Measurements from ENCODE around the gene MIPOL1.

MIPOL1 gene

DNA sequence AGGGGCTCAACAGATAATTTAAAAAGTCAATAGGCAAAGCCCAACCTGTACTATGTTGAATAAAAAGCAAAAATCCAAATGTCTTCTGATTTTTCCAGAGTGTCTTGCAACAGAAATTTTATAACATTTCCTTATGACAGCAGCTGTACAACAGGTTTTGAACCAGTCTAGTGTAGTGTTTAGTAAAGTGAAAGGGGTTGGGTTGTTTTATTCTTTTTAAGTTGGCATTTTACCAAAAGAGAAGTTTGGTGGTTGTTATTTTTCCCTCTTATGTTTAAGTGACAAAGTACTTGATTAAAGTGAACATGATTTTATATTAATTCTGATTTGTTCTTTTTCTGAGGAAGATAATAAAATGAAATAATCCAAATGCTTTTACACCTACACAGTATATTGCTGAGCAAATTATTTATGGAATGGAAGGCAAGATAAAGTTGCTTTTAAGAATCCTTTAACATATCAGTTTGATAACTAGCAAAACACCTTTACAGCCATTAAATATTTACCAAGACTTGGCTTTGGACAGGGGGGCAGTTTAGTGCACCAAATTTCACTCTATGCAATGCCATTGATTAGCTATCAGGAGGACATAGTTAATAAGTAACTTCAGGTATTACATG, 268.4 kb downstream of the MIPOL1 start:
- DNase-seq, result no peak

DNA sequence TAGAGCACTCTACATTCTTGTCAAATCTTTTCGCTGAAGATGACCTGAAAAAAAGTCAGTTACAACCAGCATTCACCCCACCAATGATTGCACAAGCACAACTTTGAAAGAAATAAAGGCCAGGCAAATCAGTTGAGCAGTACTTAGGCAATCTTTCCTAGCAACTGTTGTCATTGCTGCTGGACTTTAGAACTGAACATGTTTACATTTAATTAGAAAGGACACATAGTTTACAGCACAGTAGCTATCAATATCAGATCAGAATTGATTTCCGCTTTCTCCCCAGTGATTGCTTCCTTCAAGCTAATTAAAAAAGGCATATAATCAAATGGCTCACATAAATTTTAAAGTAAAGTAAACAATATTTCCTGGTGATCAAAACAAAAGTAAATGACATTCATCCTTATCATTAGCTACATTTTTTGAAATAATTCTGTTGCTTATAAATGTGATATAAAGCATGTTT, 268.9 kb downstream of the MIPOL1 start:
- no peak for DNase-seq

DNA sequence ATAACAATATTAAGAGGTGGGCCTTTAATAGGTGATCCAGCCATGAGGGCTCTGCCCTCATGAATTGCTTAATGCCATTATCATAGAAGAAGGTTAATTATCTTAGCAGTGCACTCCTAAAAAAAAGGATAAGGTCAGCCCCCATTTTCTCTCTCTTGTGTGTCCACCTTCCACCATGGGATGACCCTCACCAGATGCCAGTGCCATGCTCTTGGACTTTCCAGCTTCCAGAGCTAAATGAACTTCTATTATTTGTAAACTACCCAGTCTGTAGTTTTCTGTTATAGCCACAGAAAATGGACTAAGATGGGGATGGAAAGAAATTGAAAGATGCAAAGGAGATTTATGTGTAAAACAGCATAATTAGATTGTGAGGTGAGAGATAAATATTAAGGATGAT, 271.9 kb downstream of the MIPOL1 start:
- no peak for DNase-seq

DNA sequence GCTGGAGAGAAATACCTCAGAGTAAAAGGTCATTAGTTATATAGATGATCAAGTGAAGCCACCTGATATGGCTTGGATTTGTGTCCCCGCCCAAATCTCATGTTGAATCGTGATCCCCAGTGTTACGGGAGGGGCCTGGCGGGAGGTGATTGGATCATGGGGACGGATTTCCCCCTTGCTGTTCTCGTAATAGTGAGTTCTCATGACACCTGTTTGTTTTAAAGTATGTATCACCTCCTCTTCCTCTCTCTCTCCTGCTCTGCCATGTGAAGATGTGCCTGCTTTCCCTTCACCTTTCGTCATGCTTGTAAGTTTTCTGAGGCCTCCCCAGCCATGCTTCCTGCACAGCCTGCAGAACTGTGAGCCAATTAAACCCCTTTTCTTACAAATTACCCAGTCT, 272.5 kb downstream of the MIPOL1 start:
- no peak for DNase-seq

DNA sequence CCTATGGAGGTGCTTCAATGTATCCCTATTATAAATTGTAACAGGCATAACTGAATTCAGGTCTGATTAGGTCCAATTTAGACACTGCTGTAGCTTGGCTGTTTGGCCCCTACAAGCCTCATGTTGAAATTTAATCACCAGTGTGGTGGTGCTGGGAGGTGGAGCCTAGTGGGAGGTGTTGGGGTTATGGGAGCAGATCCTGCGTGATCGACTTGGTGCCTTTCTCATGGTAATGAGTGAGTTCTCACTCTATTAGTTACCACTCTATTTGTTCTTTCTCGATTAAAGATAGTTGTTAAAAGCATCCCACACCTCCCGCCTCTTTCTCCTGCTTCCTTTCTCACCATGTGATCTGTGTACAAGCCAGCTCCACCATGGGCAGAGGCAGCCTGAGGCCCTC, 275.2 kb downstream of the MIPOL1 start:
- DNase-seq, result no peak

DNA sequence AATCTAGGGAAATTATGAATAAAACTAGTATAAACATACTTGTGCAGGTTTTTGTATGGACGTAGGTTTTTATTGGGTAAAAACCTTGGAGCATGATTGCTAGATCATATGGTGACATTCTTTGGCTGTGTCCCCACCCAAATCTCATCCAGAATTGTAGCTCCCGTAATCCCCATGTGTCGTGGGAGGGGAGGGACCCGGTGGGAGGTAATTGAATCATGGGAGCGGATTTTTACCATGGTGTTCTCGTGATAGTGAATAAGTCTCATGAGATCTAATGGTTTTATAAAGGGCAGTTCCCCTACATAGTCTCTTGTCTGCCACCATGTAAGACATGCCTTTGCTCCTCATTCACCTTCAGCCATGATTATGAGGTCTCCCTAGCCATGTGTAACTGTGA, 276.5 kb downstream of the MIPOL1 start:
- DNase-seq, result no peak

DNA sequence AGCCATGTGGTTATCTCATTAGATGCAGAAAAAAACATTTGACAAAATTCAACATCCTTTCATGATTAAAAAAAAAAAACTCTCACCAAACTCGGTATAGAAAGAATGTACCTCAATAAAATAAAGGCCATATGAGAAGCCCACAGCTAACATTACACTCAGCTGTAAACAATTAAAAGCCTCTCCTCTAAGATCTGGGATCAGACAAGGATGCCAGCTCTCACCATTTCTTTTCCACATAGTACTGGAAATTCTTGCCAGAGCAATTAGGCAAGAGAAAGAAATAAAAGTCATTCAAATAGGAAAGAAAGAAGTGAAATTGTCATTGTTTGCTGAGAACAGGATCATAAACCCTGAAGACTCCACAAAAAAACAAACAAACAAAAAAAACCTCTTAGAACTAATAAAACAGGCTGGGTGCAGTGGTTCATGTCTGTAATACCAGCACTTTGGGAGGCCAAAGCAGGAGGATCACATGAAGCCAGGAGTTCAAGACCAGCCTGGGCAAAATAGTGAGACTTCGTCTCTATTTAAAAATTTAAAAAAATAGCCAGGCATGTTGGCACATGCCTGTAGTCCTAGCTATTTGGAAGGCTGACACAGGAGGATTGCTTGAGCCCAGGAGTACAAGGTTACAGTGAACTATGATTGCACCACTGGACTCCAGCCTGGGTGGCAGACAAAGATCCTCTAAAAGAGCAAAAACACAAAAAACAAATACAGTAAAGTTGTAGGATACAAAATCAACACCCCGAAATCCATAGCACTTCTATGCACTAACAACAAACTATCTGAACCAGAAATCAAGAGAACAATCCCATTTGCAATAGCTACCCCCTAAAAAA, 282.9 kb downstream of the MIPOL1 start:
- DNase-seq, result no peak

DNA sequence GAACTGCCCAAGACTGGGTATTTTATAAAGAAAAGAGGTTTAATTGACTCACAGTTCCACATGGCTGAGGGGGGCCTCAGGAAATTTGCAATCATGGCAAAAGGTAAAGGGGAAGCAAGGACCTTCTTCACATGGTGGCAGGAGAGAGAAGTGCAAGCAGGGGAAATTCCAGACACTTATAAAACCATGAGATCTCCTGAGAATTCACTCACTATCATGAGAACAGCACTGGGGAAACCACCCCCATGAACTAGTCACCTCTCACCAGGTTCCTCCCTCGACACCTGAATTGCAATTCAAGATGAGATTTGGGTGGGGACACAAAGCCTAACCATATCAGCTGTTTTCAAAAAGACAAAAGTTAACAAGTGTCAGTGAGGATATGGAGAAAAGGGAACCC, 284.7 kb downstream of the MIPOL1 start:
- no peak for DNase-seq

DNA sequence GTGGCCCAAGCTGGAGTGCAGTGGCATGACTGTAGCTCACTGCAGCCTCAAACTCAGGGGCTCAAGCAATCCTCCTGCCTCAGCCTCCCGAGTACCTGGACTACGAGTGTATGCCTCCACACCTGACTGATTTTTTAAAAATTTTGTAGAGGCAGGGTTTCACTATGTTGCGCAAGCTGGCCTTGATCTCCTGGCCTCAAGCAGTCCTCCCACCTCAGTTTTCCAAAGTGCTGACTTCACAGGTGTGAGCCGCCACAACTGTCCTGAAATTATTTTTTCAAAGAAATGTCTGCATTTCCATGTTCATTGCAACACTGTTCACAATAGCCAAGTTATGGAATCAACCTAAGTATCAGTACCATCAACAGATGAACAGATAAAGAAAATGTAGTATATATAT, 285.9 kb downstream of the MIPOL1 start:
- no peak for DNase-seq

DNA sequence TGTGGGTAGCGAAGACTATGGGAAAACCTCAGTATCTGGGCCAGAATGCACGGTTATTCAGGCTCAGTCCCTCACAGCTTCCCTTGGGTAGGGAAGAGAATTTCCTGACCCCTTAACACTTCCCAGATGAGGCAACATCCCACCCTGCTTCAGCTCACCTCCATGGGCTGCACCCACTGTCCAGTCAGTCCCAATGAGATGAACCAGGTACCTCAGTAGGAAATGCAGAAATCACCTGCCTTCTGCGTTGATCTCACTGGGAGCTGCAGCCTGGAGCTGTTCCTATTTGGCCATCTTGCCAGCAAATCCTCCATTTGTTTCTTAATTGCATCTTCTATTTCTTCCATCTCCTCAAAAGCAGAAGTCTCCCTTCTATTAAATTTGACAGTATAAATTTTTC, 292.9 kb downstream of the MIPOL1 start:
- no peak for DNase-seq

DNA sequence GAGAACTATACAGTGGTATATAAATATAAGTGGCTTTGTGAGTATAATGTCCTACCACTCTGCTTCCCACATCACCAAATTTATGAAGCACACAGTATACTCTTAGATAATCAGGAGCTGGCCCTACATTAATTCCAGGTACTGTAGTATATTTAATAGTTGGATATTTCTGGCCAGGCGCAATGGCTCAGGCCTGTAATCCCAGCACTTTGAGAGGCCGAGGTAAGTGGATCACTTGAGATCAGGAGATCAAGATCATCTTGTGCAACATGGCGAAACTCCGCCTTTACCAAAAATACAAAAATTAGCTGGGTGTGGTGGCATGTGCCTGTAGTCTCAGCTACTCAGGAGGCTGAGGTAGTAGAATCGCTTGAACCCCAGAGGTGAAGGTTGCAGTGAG, 293.3 kb downstream of the MIPOL1 start:
- no peak for DNase-seq

DNA sequence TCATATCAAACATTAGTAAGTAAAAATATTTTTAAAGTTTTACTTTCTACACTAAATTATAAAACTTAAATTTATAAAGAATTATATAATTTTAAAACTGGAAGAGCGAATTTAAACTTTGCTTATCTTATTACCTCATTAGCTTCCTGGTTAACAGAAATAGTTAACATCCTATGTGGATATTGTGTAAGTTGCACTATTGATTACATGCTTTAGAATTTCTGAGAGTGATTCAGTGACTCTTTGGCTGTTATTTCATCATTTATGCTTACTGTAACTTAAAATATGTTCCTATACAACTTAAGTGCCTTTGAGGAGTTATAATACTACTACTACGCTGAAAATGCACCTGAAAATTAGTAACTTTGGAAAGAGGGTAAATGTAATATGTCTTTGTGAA, 295.9 kb downstream of the MIPOL1 start:
- no peak for DNase-seq

DNA sequence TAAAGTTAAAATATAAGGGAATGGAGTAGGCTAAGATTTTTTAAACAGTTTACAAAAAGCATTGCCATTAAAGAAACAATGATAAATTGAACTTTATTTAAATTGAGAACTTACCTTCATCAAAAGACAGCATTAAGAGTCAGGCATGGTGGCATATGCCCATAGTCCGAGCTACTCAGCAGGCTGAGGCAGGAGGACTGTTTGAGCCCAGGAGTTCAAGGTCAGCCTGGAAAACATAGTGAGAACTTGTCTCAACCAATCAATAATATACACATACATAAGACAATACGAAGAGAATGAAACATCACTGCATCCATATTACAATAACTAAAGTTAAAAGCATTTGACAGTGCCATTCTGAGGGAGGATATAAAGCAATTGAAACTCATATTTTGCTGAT, 299.7 kb downstream of the MIPOL1 start:
- no peak for DNase-seq

DNA sequence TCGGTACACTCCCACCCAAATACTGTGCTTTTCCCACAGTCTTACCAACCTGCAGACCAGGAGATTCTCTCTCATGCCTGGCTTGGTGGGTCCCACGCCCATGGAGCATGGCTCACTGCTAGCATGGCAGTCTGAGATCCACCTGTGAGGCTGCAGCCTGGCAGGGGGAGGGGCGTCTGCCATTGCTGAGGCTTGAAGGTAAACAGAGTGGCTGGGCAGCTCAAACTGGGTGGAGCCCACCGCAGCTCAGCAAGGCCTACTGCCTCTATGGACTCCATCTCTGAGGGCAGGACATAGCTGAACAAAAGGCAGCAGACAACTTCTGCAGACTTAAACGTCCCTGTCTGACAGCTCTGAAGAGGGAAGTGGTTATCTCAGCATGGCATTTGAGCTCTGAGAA, 304.1 kb downstream of the MIPOL1 start:
- no peak for DNase-seq

DNA sequence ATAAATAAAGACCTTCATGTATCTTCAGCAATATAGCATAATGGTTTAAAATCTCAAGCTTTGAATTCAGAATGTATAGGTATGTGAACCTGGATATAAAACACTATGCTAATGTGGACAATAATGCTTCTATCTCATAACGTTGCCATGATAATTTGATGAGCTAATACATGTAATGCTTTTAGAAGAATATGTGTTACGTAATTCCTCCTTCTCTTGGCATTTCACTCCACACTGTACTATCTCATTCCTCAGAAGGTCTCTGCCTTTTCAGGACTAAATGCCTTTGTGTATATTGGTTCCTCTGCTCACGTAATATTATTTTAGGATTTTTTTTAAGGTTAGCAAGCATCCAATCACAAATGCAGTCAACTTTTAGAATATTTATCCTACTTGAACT, 310.8 kb downstream of the MIPOL1 start:
- DNase-seq, result no peak

DNA sequence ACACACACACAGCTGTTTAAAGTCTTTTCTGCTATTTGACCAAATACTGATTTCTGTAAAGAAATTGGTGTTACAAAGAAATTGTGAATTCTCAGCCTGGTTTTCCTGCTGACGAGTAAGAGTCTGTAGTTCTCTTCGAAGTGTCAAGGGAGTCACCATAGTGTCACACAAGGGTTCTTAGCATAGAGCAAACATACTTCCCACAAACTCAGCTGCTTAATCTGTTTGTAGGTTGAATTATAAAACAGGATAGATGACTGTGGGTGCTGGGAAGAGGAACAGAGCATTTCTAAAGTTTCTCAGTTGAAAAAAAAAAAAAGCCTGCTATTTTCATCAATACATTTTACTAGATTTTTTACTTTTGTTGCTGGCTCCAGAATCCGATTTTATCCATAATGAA, 314.4 kb downstream of the MIPOL1 start:
- DNase-seq, result no peak

DNA sequence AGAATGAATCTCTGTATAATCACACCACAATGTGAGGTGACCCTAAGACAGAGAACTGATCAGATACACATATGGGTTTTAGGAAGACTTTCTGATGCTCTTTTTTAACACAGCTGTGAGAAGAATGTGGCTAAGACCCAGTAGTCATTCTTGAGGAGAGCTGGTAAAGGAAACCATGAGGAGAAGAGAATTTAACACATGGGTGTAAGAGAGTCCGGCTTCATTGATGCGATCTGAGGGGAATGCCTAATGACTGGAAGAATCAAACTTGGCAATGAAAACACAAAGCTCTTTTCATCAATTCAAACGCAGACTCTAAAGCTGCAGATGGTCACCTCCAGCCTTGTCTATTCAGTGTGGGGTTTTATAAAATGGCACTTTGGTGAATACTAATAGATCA, 318.0 kb downstream of the MIPOL1 start:
- no peak for DNase-seq

DNA sequence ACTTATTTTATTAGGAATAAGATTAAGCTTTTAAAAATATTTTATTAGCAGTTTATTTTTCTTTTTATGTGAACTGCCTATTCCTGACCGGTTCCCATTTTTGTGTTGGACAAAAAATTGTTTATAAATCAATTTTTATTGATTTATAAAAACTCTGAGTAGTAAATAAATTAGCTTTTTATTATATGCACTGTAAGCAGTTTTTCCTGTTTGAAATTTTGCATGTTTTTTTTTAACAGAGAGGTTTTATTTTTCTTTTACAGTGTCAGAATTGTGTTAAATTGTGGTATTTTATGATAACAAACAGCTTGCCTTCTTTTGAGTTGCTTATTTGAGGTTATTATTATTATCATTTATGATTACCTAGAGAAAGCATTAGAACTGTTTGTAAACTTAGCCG, 329.3 kb downstream of the MIPOL1 start:
- DNase-seq, result no peak

DNA sequence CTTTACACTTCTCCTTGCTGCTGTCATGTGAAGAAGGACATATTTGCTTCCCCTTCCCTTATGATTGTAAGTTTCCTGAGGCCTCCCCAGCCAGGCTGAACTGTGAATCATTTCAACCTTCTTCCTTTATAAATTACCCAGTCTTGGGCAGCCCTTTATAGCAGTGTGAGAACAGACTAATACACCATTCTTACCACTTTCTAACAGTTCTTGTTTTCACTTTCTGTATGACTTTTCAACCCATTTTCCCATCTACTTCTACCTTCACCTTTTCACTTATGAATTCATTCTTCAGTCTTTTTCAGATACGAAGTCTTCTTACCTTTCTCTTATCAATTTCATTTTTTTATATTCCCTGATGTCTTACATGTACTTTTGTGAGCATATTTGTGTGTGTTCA, 342.3 kb downstream of the MIPOL1 start:
- DNase-seq, result no peak

DNA sequence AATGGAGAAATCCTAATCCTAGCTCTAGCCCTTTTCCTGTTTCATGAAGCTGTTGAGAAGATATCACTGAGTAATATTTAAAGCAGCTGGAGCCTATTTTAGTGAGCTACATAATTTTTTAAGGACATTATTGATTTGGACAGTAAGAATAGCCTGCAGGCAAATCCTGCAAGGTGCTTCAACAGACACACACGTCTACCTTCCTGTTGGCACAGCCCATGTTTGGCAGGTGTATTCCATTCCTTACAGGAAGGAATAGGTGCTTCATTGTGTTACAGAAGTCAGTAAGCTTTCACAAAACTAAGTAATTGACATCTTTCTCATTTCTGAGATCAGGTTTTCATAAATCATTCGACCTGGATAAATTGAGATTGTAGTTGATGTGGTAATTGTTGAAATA, 346.7 kb downstream of the MIPOL1 start:
- no peak for DNase-seq

DNA sequence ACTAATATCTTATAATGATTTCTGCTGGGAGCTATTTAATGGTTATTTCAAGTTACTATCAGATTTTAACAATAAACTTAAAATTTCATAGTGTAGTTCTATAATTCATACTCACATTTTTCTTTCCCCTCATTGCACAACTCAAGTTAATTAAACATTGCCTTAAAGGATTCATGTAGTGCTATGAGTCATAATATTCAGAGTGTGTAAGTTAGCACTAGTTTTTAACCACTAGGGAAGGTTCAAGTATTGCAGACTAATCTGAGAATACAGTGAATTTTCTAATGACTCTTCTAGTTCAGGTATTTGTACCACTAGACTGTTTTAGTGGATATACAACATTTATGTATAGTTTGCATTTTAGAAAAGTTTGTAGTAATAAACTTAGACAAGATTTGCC, 347.4 kb downstream of the MIPOL1 start:
- DNase-seq, result peak; percentile 2

DNA sequence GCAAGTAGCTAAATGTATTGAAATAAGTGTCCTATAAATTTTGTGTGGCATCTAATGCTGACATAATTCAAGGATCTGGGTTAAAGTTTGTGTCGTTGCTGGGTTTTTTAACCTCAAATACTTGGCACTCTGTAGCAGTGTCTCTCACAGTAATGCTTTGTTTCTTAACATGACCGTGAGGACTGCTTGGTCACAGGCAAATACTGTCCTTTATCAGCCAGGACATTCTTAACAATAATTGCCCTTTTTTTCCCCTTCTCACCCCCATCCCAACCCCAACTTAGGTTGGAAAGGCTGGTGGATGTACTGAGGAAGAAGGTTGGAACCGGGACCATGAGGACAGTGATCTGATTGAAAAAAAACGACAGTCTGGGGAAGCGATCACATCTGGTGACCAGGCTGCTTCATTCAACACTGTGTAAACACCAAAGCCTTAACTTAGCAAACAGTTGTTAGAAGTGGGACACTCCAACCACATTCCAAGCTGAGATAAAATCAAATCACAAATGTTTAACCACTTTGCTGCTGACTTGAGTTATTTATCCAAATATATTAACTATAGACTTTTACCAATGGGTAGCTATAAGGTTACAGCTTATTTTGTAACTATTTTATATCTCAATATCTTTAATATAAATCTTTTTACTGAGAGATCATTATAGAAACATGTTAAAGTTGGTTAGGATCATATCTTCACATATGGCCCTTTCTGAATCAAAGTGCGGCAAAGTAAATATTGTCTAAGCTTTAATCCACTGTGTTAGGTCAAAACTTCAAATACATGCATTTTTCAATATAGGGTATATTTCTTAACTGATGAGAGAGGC, 349.1 kb downstream of the MIPOL1 start:
- DNase-seq, result peak; percentile 36

DNA sequence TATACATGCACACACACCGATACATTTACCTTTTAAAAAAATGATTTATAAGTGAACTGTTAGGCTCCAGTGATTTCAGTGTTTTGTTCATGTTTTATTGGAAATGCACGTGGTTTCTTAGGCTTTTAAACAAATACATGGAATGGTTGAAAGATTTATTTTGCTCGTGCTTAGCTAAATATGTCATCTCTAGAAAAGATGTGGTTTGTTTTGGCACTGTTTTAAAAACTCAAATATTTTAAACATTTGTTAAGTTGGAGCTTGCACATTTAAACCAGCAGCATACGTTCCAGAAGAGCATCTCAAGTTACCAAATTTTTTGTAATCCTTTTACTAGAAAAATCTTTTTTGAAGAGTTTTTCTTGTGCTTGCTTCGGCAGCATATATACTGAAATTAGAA, 352.8 kb downstream of the MIPOL1 start:
- DNase-seq, result peak; percentile 80

DNA sequence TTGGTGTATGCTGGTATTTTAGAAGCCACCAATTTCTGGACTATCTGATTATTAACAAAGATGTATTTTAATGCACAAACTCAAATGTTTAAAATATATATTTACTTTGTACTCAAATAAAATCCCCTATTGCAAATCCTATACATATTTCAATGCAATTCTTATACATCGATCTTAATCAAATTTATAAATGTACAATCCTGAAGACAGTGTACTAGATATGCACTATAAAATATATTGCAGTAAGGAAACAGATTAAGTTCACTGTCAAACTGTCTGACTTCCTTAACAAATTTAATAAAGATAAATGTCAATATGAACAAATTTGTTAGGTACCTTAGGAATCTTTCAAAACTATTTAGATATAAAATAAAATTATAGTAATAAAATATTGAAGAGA, 353.4 kb downstream of the MIPOL1 start:
- no peak for DNase-seq
